ENCODE measurements around the gene SLC17A2. TPM values are rescaled to one million over a fixed set of nuclear protein-coding genes. Genes with fewer than 3 reads are reported as not detected.

The SLC17A2 gene
- total and polyA plus RNA-seq, 12 donors, result not detected

DNA sequence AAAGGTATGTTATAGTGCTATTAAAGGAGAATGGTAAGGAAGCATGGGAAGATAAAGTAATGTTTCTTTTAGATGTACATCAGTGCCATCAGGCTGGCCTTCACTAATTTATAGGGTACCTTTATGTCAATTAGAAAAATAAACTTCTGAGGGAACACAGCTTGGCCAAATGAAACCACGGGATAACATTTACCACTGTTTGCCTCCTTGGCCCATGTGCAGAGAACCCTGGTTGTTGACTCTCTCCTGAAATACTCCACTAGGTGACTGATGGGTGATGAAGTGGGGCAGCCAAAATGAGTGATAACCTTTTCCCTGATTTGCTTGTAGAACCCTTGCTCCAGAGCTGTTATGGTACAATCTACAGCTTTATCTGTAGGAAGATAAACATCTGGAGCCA is 41.6 kb upstream of the SLC17A2 start:
- H3K9me3 ChIP-seq, result no peaks in the 10 kb centered on the region
- DNase-seq (no peak), ATAC-seq (no peak)
- H3K4me3 ChIP-seq, result no peak overlapping the region
- H3K27ac ChIP-seq, result peak overlapping the region in 1 of 10 donors; percentile 39
- H3K4me1 ChIP-seq, result peaks cover 0 to 52% (median 38%) of the 10 kb centered on the region in 9 donors
- peaks cover 0 to 100% (median 54%) of the 10 kb centered on the region in 9 donors for H3K36me3 ChIP-seq
- intact Hi-C loops (cut with DNase I), result no loop called here
- TF ChIP-seq, protein P1, sequence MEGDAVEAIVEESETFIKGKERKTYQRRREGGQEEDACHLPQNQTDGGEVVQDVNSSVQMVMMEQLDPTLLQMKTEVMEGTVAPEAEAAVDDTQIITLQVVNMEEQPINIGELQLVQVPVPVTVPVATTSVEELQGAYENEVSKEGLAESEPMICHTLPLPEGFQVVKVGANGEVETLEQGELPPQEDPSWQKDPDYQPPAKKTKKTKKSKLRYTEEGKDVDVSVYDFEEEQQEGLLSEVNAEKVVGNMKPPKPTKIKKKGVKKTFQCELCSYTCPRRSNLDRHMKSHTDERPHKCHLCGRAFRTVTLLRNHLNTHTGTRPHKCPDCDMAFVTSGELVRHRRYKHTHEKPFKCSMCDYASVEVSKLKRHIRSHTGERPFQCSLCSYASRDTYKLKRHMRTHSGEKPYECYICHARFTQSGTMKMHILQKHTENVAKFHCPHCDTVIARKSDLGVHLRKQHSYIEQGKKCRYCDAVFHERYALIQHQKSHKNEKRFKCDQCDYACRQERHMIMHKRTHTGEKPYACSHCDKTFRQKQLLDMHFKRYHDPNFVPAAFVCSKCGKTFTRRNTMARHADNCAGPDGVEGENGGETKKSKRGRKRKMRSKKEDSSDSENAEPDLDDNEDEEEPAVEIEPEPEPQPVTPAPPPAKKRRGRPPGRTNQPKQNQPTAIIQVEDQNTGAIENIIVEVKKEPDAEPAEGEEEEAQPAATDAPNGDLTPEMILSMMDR (IDR thresholded peaks at IDR 0.05), result no peak
- WGBS, 2 donors, result 84 to 97% methylated on average over 1 of the region's 1 CpG
- no peaks in the 10 kb centered on the region for H3K27me3 ChIP-seq

- H3K9me3 ChIP-seq, result no peaks in the 10 kb centered on the region
- H3K27ac ChIP-seq, result peak overlapping the region in 6 of 10 donors; percentile 25 to 60 (median 38)
Measured at GRCh38 chr6:25971187-25971821, 40.8 kb upstream of the SLC17A2 start.

GRCh38 chr6:25968769-25969168 is 38.3 kb upstream of the SLC17A2 start:
- Histone ChIP-seq H3K4me1 (peaks cover 2 to 86% (median 72%) of the 10 kb centered on the region in 9 donors), H3K4me3 (no peak overlapping the region), H3K9me3 (no peaks in the 10 kb centered on the region), H3K36me3 (peaks cover 0 to 96% (median 36%) of the 10 kb centered on the region in 9 donors), H3K27me3 (no peaks in the 10 kb centered on the region), H3K27ac (no peak overlapping the region)
- DNase-seq (no peak), ATAC-seq (peak in 1 of 8 donors; percentile 20)
- intact Hi-C loops (cut with DNase I), result no loop called here
- TF ChIP-seq, protein P1 (IDR thresholded peaks at IDR 0.05), result no peak

More at GRCh38 chr6:25971187-25971821, 40.8 kb upstream of the SLC17A2 start:
- DNase-seq (peak in 1 of 2 donors; percentile 47), ATAC-seq (peak in 6 of 8 donors; percentile 52 to 91 (median 86))
- TF ChIP-seq, protein P1 (IDR thresholded peaks at IDR 0.05), result no peak
- Histone ChIP-seq H3K36me3 (peaks cover 0 to 100% (median 49%) of the 10 kb centered on the region in 9 donors), H3K27me3 (no peaks in the 10 kb centered on the region), H3K4me3 (no peak overlapping the region), H3K4me1 (peaks cover 0 to 61% (median 46%) of the 10 kb centered on the region in 9 donors)
- WGBS, 2 donors, result 98 to 100% methylated on average over 1 of the region's 1 CpG
- intact Hi-C loops (cut with DNase I), result no loop called here

- Histone ChIP-seq H3K27ac (no peak overlapping the region), H3K4me1 (peaks cover 2 to 86% (median 75%) of the 10 kb centered on the region in 9 donors)
Measured at GRCh38 chr6:25966711-25967110, 36.2 kb upstream of the SLC17A2 start.

More at GRCh38 chr6:25966711-25967110, 36.2 kb upstream of the SLC17A2 start:
- DNase-seq (no peak), ATAC-seq (no peak)
- peak overlapping the region in 1 of 10 donors; percentile 17 for H3K4me3 ChIP-seq
- no peaks in the 10 kb centered on the region for H3K9me3 ChIP-seq
- TF ChIP-seq, protein P1 (IDR thresholded peaks at IDR 0.05), result no peak
- intact Hi-C loops (cut with DNase I), result no loop called here
- peaks cover 0 to 75% (median 19%) of the 10 kb centered on the region in 9 donors for H3K36me3 ChIP-seq
- no peaks in the 10 kb centered on the region for H3K27me3 ChIP-seq
- 89 to 92% methylated on average over 9 of the region's 9 CpGs for WGBS, 2 donors
